Liver (tissue), 9 donors: Measurements from ENCODE around the gene CNTN2. TPM values are rescaled to one million over a fixed set of nuclear protein-coding genes. Genes with fewer than 3 reads are reported as not detected.

Source experiments
- DNase-seq: peaks from one replicate; pipeline ENCODE4 v3.0.0-alpha.2; 2017; ENCODE audit warnings: low spot score
- H3K27ac ChIP-seq, 2 donors: one replicate each; pipeline ENCODE4 v1.7.0; 2013; ENCODE audit warnings: inconsistent platforms in 2 of 2, low read length in 2 of 2, control low read depth in 1 of 2, low read depth in 1 of 2, mild to moderate bottlenecking in 1 of 2
- H3K27me3 ChIP-seq, 4 donors: one replicate each; pipeline versions ENCODE4 v1.6.1 to v1.7.0; 2013; ENCODE audit warnings: low read length in 3 of 4, inconsistent platforms in 1 of 4, mild to moderate bottlenecking in 1 of 4, moderate library complexity in 1 of 4; ENCODE audit not compliant: control insufficient read depth in 4 of 4, insufficient read depth in 4 of 4
- H3K36me3 ChIP-seq, 4 donors: one replicate each; pipeline versions ENCODE4 v1.6.1 to v1.7.0; 2013; ENCODE audit warnings: low read length in 3 of 4, mild to moderate bottlenecking in 3 of 4, low read depth in 1 of 4, moderate library complexity in 1 of 4; ENCODE audit not compliant: control insufficient read depth in 4 of 4, insufficient read depth in 3 of 4
- H3K4me1 ChIP-seq, 4 donors: one replicate each; pipeline versions ENCODE4 v1.6.1 to v1.7.0; 2013; ENCODE audit warnings: low read length in 3 of 4, mild to moderate bottlenecking in 3 of 4, moderate library complexity in 1 of 4; ENCODE audit not compliant: control insufficient read depth in 4 of 4, insufficient read depth in 4 of 4
- H3K4me3 ChIP-seq, 3 donors: one replicate each; pipeline versions ENCODE4 v1.6.1 to v1.7.0; 2013; ENCODE audit warnings: low read length in 3 of 3, control low read depth in 1 of 3, low read depth in 1 of 3, mild to moderate bottlenecking in 1 of 3
- H3K9ac ChIP-seq, 2 donors: one replicate each; pipeline ENCODE4 v1.7.0; 2013; ENCODE audit warnings: low read length in 2 of 2, mild to moderate bottlenecking in 2 of 2, moderate library complexity in 2 of 2, control low read depth in 1 of 2, low read depth in 1 of 2
- H3K9me3 ChIP-seq, 4 donors: one replicate each; pipeline versions ENCODE4 v1.6.1 to v1.7.0; 2013; ENCODE audit warnings: low read length in 3 of 4; ENCODE audit not compliant: control insufficient read depth in 4 of 4
- ATF3 ChIP-seq: IDR thresholded peaks from 2 replicates; pipeline ENCODE4 v1.6.1; 2016; ENCODE audit warnings: antibody characterized with exemption
- CTCF ChIP-seq: fragments of 150-350 bp; IDR thresholded peaks from 2 replicates; pipeline ENCODE4 v1.5.1; 2017; ENCODE audit warnings: improper control_type of control experiment, low read depth, low read length; ENCODE audit not compliant: missing input control
- EGR1 ChIP-seq, 2 donors: IDR thresholded peaks; 2 replicates each; pipeline ENCODE4 v1.6.1; 2016 to 2018; ENCODE audit warnings: antibody characterized with exemption in 2 of 2, low read depth in 2 of 2
- FOXA1 ChIP-seq: IDR thresholded peaks from 2 replicates; pipeline ENCODE4 v1.6.1; 2016; ENCODE audit warnings: antibody characterized with exemption
- FOXA2 ChIP-seq: IDR thresholded peaks from 2 replicates; pipeline ENCODE4 v1.6.1; 2016; ENCODE audit warnings: antibody characterized with exemption
- GABPA ChIP-seq, 2 donors: IDR thresholded peaks in 1 of 2; conservative IDR thresholded peaks in 1 of 2; 2 replicates each; pipeline ENCODE4 v1.6.1; 2016; ENCODE audit warnings: antibody characterized with exemption in 2 of 2, mild to moderate bottlenecking in 1 of 2, moderate library complexity in 1 of 2
- HNF4A ChIP-seq, 2 donors: conservative IDR thresholded peaks; 2 replicates each; pipeline ENCODE4 v1.6.1; 2016; ENCODE audit warnings: antibody characterized with exemption in 2 of 2, mild to moderate bottlenecking in 2 of 2
- HNF4G ChIP-seq: IDR thresholded peaks from 2 replicates; pipeline ENCODE4 v1.6.1; 2016; ENCODE audit warnings: antibody characterized with exemption
- JUND ChIP-seq, 2 donors: IDR thresholded peaks; 2 replicates each; pipeline ENCODE4 v1.6.1; 2016; ENCODE audit warnings: antibody characterized with exemption in 2 of 2
- RAD21 ChIP-seq, 2 donors: IDR thresholded peaks; 2 replicates each; pipeline ENCODE4 v1.6.1; 2016; ENCODE audit warnings: antibody characterized with exemption in 2 of 2, mild to moderate bottlenecking in 2 of 2
- RXRA ChIP-seq, 2 donors: IDR thresholded peaks; 2 replicates each; pipeline ENCODE4 v1.6.1; 2017 to 2018; ENCODE audit warnings: antibody characterized with exemption in 2 of 2, mild to moderate bottlenecking in 1 of 2
- SP1 ChIP-seq: IDR thresholded peaks from 2 replicates; pipeline ENCODE4 v1.6.1; 2018; ENCODE audit warnings: antibody characterized with exemption, mild to moderate bottlenecking
- TAF1 ChIP-seq: conservative IDR thresholded peaks from 2 replicates; pipeline ENCODE4 v1.6.1; 2016; ENCODE audit warnings: antibody characterized with exemption, mild to moderate bottlenecking
- YY1 ChIP-seq: IDR thresholded peaks from 2 replicates; pipeline ENCODE4 v1.6.1; 2016; ENCODE audit warnings: antibody characterized with exemption, mild to moderate bottlenecking
- WGBS: extraction: QIAGEN DNeasy Blood & Tissue Kit; methylation state at CpG from one replicate; pipeline ENCODE4 v1.1.7; 2013; 5-methylcytosine and 5-hydroxymethylcytosine counted together
- polyA plus RNA-seq, 2 donors: library from polyadenylated mRNA; stranded (reverse) in 1 of 2; unstranded in 1 of 2; fragments of 200-250 nt in 1 of 2; fragments of >200 nt in 1 of 2; fragmentation: Nextera tagmentation in 1 of 2; extraction: Ambion mirVana in 1 of 2; gene quantifications; one replicate each; pipeline versions ENCODE4 v1.2.1 to v1.2.3, GENCODE V29; 2013 to 2015
- total RNA-seq, 2 donors: library from RNA; depleted of rRNA; stranded (reverse); fragments of >200 nt; gene quantifications; one replicate each; pipeline ENCODE4 v1.2.3, GENCODE V29; 2014
- TF ChIP-seq, protein P1 (sequence below): IDR thresholded peaks from 2 replicates; pipeline ENCODE4 v1.6.1; 2016; ENCODE audit warnings: antibody characterized with exemption
- donor health status: healthy.
- donor health status: healthy.
- donor health status: healthy.
- donor health status: healthy.
- donor health status: healthy.

Gene CNTN2
- total and polyA plus RNA-seq, 4 donors = 0.05 to 0.25 (median 0.17) TPM

DNA sequence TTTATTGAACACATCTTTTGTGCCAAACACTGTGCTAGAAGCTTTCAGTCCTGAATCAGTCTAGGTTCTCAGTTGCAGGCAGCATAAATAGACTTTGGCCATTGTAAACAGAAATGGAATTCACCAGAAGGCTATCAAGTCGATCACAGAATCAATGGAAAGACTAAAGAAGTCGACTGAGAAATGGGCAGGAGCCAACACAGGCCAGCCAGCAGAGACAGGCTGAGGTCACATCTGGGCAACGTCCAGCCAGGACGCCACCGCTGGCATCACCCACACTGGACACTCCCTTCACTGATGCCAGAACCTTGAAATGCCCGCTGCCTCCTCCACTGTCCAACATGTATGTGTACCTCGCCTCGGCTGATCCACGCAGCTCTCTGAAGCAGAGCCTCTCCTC is 5.5 kb upstream of the CNTN2 start:
- TF ChIP-seq FOXA2 = peak; percentile 66
- TF ChIP-seq HNF4G = peak; percentile 84
- TF ChIP-seq HNF4A (conservative IDR thresholded peaks at IDR 0.05) = peak; percentile 79 to 95
- no peak for TF ChIP-seq GABPA (IDR thresholded peaks at IDR 0.05 in 1 of 2, conservative IDR thresholded peaks at IDR 0.05 in 1 of 2)
- TF ChIP-seq, protein P1, sequence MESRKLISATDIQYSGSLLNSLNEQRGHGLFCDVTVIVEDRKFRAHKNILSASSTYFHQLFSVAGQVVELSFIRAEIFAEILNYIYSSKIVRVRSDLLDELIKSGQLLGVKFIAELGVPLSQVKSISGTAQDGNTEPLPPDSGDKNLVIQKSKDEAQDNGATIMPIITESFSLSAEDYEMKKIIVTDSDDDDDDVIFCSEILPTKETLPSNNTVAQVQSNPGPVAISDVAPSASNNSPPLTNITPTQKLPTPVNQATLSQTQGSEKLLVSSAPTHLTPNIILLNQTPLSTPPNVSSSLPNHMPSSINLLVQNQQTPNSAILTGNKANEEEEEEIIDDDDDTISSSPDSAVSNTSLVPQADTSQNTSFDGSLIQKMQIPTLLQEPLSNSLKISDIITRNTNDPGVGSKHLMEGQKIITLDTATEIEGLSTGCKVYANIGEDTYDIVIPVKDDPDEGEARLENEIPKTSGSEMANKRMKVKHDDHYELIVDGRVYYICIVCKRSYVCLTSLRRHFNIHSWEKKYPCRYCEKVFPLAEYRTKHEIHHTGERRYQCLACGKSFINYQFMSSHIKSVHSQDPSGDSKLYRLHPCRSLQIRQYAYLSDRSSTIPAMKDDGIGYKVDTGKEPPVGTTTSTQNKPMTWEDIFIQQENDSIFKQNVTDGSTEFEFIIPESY = no peak
- TF ChIP-seq SP1 = peak; percentile 95
- TF ChIP-seq EGR1 (IDR thresholded peaks at IDR 0.05; ENCODE audit: low read depth in 2 of 2) = no peak
- TF ChIP-seq YY1 = peak; percentile 36
- peak in 1 of 2 donors; percentile 60 for TF ChIP-seq RAD21 (IDR thresholded peaks at IDR 0.05)
- TF ChIP-seq RXRA (IDR thresholded peaks at IDR 0.05) = peak; percentile 58 to 78
- TF ChIP-seq ATF3 = peak; percentile 66
- TF ChIP-seq CTCF = no peak
- TF ChIP-seq TAF1 = no peak
- TF ChIP-seq JUND (IDR thresholded peaks at IDR 0.05) = peak; percentile 75
- H3K4me3 ChIP-seq = no peak overlapping the region
- no peak overlapping the region for H3K9ac ChIP-seq
- H3K27me3 ChIP-seq = no peaks in the 10 kb centered on the region
- H3K27ac ChIP-seq = peak overlapping the region in 1 of 2 donors; percentile 38
- no peaks in the 10 kb centered on the region for H3K36me3 ChIP-seq
- 43% methylated on average over 9 of the region's 9 CpGs for WGBS
- DNase-seq = no peak
- peaks cover 12 to 40% (median 32%) of the 10 kb centered on the region in 4 donors for H3K4me1 ChIP-seq
- no peaks in the 10 kb centered on the region for H3K9me3 ChIP-seq

DNA sequence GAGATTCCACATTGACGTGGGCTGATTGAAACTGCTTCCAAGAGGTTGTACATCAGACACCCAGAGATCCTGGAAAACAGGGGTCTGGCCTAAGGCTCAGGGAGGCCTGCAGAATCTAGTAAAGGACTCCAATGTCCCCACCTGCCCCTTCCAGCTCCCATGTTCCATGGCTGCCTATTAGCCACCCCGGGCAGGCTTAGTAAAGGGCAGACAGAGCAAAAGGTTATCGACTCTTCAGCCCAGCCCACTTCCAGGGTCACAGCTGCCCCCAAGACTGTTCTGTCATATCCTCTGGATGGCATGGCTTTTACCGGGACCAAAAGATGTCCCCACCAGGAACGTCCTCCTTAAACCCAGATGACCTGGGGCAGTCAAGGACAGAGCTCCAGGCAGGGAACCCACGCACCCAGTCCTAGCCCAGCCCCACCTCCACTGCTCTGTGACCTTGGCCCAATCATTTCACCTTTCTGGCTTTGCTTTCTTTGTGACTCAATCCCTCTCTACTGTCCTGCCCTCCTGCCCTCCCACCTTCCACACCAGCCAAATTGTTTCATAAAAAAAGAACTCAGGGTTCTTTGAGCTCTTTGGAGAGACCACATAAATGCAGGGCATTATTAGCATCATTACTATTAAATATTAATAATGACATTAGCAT is 4.8 kb upstream of the CNTN2 start:
- TF ChIP-seq JUND (IDR thresholded peaks at IDR 0.05) = peak in 1 of 2 donors; percentile 49
- TF ChIP-seq SP1 = peak; percentile 37
- TF ChIP-seq FOXA1 = no peak
- TF ChIP-seq YY1 = no peak
- TF ChIP-seq HNF4A (conservative IDR thresholded peaks at IDR 0.05) = peak; percentile 57 to 83
- peak; percentile 48 to 82 for TF ChIP-seq RXRA (IDR thresholded peaks at IDR 0.05)
- no peak for TF ChIP-seq FOXA2
- TF ChIP-seq, protein P1 = no peak
- 54% methylated on average over 6 of the region's 6 CpGs for WGBS
- DNase-seq = no peak
- H3K27ac ChIP-seq = peak overlapping the region in 1 of 2 donors; percentile 38
- H3K27me3 ChIP-seq = no peaks in the 10 kb centered on the region
- H3K9ac ChIP-seq = no peak overlapping the region
- no peaks in the 10 kb centered on the region for H3K36me3 ChIP-seq
- peaks cover 12 to 40% (median 32%) of the 10 kb centered on the region in 4 donors for H3K4me1 ChIP-seq
- H3K9me3 ChIP-seq = no peaks in the 10 kb centered on the region
- no peak overlapping the region for H3K4me3 ChIP-seq
